ENCODE measurements around the gene WDR91. TPM values are rescaled to one million over a fixed set of nuclear protein-coding genes. Genes with fewer than 3 reads are reported as not detected.
"Not testable (repeated sequence)": the region's sequence is repeated elsewhere in the genome, so short reads cannot be mapped to it uniquely, and the experiment has no call there.

Gene WDR91
- polyA plus RNA-seq, 3 donors from 2014 or later: 2.1 to 5.8 (median 3.2) TPM

DNA sequence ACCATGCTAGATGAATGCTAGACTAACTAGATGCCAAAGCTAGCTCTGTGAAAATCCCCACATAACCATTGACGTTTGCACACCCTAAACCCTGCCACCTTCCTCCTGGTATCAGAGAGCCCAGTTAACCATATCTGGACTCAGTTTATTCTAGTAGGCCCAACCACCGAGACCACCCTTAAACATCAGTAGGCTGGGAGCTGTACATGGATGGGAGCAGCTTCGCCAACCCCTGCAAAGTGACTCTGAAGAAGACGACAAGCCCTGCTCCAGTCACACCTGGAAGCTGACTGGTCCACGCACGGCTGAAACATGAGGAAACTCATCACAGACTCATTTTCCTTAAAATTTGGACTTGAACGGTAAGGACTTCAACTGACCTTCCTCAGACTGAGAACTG, 36.4 kb downstream of the WDR91 start:
- DNase-seq: no peak
- H3K27me3 Mint-ChIP-seq (ENCODE audit: low read depth in 3 of 3): peaks cover 4 to 12% (median 6%) of the 10 kb centered on the region in 3 donors
- peaks cover 8 to 12% of the 10 kb centered on the region in 2 donors for H3K4me1 Mint-ChIP-seq
- no peak overlapping the region for H3K27ac Mint-ChIP-seq
- no peak overlapping the region for H3K4me3 Mint-ChIP-seq
- peaks cover 0 to 12% (median 7%) of the 10 kb centered on the region in 6 donors for H3K9me3 Mint-ChIP-seq
- H3K36me3 Mint-ChIP-seq: peaks cover 0 to 11% (median 10%) of the 10 kb centered on the region in 3 donors

DNA sequence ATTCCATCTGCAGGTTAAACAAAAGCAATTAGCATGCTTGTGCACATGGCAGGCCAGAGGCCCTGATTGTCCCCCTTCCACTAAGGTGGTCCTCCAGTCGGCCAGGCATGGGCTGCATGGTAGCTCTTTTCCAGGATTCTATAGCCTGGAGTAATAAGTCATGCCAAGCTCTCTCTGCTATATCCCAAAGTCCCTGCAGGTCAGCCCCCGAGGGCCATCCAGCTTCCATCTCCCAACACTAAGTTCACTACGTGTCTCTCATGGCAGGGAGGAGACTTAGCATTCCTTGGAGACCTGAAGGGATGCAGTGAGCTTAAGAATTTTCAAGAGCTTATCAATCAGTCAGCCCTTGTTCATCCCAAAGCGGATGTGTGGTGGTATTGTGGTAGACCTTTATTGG, 37.4 kb downstream of the WDR91 start:
- H3K36me3 Mint-ChIP-seq, H3K4me3 Mint-ChIP-seq, H3K9me3 Mint-ChIP-seq, DNase-seq, H3K27ac Mint-ChIP-seq: not testable (repeated sequence)
- Mint-ChIP-seq H3K4me1 (peaks cover 18 to 23% of the 10 kb centered on the region in 2 donors), H3K27me3 (ENCODE audit: low read depth in 3 of 3) (peaks cover 4 to 20% (median 13%) of the 10 kb centered on the region in 3 donors)

DNA sequence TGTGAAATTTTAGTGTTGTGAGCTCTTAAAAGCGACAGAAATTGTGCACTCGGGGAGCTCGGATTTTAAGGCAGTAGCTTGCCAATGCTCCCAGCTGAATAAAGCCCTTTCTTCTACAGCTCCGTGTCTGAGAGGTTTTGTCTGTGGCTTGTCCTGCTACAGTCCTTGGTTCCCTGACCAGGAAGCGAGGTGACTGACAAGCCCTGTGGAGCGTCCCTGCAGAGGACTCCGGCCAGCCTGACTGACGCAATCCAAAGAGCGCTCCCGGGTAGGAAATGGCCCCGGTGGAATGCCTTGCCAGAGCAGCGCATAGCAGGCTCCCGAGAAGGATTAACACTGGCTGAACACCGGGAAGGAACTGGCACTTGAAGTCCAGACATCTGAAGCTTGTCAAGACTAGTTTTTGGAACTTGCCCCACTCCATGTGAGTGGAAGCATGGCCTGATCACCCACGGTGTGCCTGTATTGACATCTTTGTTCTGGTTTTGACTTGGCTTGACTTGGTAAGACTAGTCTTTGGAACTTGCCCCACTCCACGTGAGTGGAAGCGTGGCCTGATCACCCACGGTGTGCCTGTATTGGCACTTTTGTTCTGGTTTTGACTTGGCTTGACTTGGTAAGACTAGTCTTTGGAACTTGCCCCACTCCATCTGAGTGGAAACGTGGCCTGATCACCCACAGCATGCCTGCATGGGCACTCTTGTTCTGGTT, 39.6 kb downstream of the WDR91 start:
- Mint-ChIP-seq H3K27ac (peak overlapping the region; percentile 77 to 95 (median 90)), H3K4me3 (peak overlapping the region; percentile 86 to 92 (median 90)), H3K4me1 (peaks cover 40 to 44% of the 10 kb centered on the region in 2 donors), H3K27me3 (ENCODE audit: low read depth in 3 of 3) (peaks cover 4 to 23% (median 13%) of the 10 kb centered on the region in 3 donors)
- not testable (repeated sequence) for DNase-seq, H3K9me3 Mint-ChIP-seq, H3K36me3 Mint-ChIP-seq

DNA sequence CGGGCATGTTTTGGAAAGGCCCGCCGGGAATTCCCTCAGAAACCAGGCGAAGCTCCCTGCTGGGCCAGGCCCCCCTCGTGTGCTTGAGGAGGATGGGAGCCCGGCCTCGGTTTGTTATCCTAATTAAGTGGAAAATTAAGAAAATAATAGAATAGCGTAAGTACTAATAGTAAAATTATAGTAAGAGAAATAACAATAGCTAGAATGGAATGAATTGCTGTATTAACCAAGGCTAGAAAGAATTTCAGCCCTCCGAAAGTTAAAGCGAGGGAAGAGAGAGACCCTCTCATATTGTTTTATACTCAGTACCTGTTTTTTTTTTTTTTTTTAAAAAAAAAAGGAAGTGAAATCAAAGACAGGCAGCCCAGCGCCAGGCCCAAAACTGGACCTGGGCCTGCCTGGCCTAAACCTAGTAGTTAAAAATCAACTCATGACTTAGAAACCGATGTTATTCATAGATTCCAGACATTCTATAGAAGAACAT, 40.3 kb downstream of the WDR91 start:
- peak overlapping the region; percentile 90 to 96 (median 94) for H3K27ac Mint-ChIP-seq
- peaks cover 47 to 51% of the 10 kb centered on the region in 2 donors for H3K4me1 Mint-ChIP-seq
- peaks cover 5 to 23% (median 13%) of the 10 kb centered on the region in 3 donors for H3K27me3 Mint-ChIP-seq (ENCODE audit: low read depth in 3 of 3)
- DNase-seq, H3K36me3 Mint-ChIP-seq, H3K9me3 Mint-ChIP-seq: not testable (repeated sequence)
- peak overlapping the region; percentile 86 to 92 (median 90) for H3K4me3 Mint-ChIP-seq

DNA sequence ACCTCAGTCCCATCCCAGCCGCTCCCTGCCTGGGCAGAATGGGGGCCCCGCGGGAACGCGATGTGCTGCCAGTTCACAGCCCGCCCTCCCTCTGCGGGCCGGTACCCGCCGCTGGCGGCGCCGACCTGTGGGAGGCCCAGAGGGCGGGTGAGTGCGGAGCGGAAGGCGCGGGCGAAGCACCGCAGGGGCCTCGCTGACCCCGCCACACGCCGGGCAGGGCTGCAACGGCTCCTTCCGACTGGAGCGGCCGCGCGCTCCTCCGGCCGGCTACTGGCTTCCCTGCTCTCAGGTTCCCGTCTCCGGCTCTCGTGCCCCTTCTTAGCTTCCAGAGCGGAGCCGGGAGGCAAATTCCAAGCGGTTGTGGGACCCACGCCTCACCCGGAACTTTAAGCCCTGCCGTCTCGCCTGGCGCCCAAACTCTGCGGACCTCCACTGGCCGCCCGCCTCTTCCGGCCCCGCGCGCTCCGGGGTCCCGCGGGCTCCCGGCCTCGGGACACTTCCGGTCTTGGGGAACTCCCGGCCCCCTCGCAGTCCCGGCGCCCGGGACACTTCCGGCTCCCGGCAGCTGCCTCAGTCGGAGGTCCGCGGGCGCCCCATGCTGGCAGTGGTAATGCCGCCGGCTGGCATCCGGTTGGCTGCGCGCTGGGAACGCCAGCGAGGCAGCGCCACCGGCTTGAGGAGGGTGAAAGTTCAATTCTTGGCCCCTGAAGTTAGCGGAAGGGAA, 40.9 kb downstream of the WDR91 start, which contains the start of gene CYREN:
Gene CYREN (minus strand): TSS at position 434 of the 724 bp plus-strand sequence. CDS start 1,785 bp downstream, outside the sequence.
- peaks cover 47 to 57% of the 10 kb centered on the region in 2 donors for H3K4me1 Mint-ChIP-seq
- peaks cover 5 to 23% (median 13%) of the 10 kb centered on the region in 3 donors for H3K27me3 Mint-ChIP-seq (ENCODE audit: low read depth in 3 of 3)

DNA sequence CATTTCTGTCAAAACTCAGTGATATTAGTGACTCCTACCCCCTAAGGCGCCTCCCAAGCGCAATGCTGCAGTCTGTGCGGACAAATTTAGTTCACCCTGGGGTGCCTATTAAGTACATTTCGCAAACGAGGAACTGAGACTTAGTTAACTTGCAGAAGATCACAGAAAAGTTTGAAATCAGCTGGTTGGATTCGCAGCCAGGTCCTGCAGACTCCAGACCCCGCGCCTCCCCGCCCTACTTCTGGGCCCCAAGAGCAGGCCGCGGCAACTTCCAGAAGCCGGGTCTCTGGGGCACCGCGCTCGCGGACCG, 41.4 kb downstream of the WDR91 start:
- Mint-ChIP-seq H3K4me3 (peak overlapping the region; percentile 86 to 92 (median 92)), H3K36me3 (peaks cover 0 to 4% (median 0%) of the 10 kb centered on the region in 3 donors), H3K9me3 (no peaks in the 10 kb centered on the region), H3K4me1 (peaks cover 47 to 60% of the 10 kb centered on the region in 2 donors), H3K27me3 (ENCODE audit: low read depth in 3 of 3) (peaks cover 5 to 23% (median 13%) of the 10 kb centered on the region in 3 donors), H3K27ac (peak overlapping the region; percentile 94 to 96 (median 95))
- DNase-seq: no peak

More for the DNA sequence above, 40.9 kb downstream of the WDR91 start, which contains the start of gene CYREN:
- Mint-ChIP-seq H3K4me3 (peak within 1 kb of the TSS; percentile 86 to 92 (median 92)), H3K27ac (peak within 1 kb of the TSS; percentile 94 to 96 (median 95)), H3K36me3 (peaks cover 0 to 4% (median 0%) of the 10 kb centered on the region in 3 donors), H3K9me3 (no peaks in the 10 kb centered on the region)
- peak; percentile 85 to 87 (median 87) for DNase-seq

DNA sequence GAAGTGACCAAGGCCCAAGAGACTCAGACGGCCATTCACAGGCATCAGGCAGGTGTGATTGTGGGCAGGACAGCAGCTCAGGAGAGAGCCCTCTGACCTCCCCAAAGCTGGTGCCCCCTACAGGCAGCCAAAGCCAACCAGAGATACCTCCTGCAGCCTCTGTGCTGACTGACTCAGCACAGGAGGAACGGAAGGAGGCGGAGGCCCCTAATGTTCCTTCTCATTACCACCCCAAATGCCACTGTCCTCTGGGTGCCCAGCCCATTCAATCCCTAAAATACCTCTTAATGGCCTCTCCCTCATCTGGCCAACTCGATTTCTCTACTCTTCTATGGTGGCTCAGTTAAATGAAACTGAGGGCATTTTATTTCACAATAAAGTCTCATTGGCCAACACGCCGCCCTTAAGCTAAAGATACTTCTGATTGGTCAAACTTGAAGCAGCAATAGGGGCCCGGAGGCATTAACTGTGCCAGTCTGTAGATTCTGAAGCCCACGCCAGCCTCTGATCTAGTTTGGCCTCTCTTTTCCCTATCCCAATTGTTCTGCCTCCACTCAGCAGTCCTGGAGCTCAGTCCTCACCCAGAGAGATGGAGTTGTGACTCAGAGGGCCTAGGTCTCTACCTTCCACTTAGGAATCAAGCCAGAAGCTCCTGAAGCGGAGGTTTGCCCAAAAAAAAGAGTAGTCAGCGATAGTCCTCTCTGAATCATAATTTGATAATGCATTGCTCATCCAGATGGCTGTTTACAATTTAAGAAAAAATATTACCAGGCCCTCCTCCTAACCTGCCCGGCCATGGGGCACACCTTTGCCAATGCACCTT, 42.0 kb downstream of the WDR91 start:
- Mint-ChIP-seq H3K4me3 (peak overlapping the region; percentile 86 to 92 (median 92)), H3K27ac (peak overlapping the region; percentile 94 to 96 (median 95)), H3K9me3 (no peaks in the 10 kb centered on the region), H3K27me3 (ENCODE audit: low read depth in 3 of 3) (peaks cover 5 to 23% (median 13%) of the 10 kb centered on the region in 3 donors), H3K36me3 (peaks cover 0 to 4% (median 0%) of the 10 kb centered on the region in 3 donors), H3K4me1 (peaks cover 48 to 62% of the 10 kb centered on the region in 2 donors)
- peak; percentile 40 to 52 (median 51) for DNase-seq

DNA sequence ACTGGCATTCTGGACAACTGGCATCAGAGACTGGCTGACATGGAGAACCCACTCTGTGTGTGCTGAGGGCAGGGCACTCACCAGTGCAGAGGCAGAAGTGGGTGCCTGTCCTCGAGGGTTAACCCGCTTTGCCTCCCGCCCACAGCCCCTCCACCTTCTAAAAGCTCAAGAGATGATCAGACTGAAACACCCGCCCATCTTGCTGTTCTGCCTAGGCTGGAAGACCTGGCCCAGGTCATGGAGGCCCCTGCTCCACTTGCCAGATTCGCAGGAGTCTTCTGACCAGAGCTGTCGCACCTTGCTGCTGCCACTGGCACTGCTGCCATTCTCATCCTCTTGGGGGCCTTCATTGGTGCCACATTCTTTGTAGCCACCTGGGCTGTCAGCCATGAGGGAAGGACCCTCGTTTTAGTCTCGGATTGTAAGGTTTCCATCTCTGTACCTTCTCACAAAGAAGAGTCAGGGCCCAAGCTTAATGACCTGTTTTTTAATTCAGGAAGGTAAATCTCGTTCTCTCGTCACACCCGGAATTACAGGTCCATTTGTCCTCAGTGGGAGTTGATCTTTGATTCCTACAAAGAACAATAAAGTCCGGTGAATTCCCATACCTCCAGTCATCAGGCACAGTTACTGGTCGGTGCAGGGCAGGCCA, 42.7 kb downstream of the WDR91 start:
- DNase-seq: no peak
- Mint-ChIP-seq H3K27ac (peak overlapping the region; percentile 94 to 96 (median 95)), H3K36me3 (peaks cover 0 to 5% (median 4%) of the 10 kb centered on the region in 3 donors), H3K4me3 (peak overlapping the region; percentile 86 to 92 (median 92)), H3K9me3 (no peaks in the 10 kb centered on the region), H3K4me1 (peaks cover 48 to 69% of the 10 kb centered on the region in 2 donors), H3K27me3 (ENCODE audit: low read depth in 3 of 3) (peaks cover 4 to 23% (median 13%) of the 10 kb centered on the region in 3 donors)

DNA sequence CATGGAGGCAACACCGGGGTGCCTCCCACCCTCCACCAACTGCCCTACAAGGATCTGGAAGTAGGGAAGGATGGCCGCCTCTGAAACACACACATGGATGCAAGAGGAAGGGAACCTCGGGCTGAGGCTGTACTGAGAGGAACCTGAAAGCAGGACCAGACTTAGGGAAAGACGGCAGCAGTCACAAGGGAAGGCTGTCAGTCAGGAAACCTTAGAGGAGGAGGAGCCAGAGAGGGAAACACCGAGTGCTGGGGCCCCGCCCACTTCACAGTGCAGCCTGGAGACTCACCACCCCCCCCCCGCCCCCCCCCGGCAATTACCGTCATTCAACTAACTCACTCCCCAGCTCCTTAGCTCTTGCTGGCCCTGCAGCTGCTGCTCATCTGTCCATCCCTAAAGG, 43.3 kb downstream of the WDR91 start:
- Mint-ChIP-seq H3K36me3 (peaks cover 0 to 5% (median 4%) of the 10 kb centered on the region in 3 donors), H3K27me3 (ENCODE audit: low read depth in 3 of 3) (peaks cover 4 to 23% (median 13%) of the 10 kb centered on the region in 3 donors), H3K4me1 (peaks cover 49 to 71% of the 10 kb centered on the region in 2 donors), H3K9me3 (no peaks in the 10 kb centered on the region), H3K27ac (peak overlapping the region; percentile 92 to 96 (median 95)), H3K4me3 (peak overlapping the region; percentile 21 to 53 (median 32))
- no peak for DNase-seq

DNA sequence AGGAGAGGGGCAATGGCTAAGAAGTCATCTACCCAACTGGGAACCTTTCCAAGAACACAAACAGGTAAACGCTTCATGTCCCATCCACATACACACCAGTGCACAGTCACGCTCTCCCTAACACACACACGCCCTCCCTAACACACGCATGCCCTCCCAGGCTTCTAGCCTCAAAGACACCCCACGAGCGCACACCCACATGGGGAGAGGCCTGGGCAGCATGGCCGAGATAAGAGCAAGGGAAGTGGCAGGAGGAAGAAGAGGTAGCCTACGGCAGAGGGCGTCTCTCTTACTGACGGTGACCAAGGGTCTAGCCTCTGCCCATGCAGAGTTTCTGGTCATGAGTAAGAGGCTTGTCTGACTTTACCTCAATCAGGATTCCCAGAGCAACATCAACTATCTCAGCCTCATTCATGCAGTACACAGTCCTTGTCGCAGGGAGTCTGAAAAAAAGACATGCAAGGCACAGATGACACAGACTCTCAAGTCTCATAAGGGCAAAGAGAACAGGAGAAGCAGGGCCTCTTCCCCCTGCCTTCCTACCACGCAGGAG, 43.9 kb downstream of the WDR91 start:
- Mint-ChIP-seq H3K9me3 (no peaks in the 10 kb centered on the region), H3K27me3 (ENCODE audit: low read depth in 3 of 3) (peaks cover 4 to 23% (median 13%) of the 10 kb centered on the region in 3 donors), H3K4me1 (peaks cover 51 to 76% of the 10 kb centered on the region in 2 donors), H3K4me3 (peak overlapping the region in 4 of 5 donors; percentile 24 to 59 (median 51)), H3K27ac (peak overlapping the region; percentile 85 to 95 (median 90)), H3K36me3 (peaks cover 0 to 11% (median 4%) of the 10 kb centered on the region in 3 donors)
- no peak for DNase-seq

DNA sequence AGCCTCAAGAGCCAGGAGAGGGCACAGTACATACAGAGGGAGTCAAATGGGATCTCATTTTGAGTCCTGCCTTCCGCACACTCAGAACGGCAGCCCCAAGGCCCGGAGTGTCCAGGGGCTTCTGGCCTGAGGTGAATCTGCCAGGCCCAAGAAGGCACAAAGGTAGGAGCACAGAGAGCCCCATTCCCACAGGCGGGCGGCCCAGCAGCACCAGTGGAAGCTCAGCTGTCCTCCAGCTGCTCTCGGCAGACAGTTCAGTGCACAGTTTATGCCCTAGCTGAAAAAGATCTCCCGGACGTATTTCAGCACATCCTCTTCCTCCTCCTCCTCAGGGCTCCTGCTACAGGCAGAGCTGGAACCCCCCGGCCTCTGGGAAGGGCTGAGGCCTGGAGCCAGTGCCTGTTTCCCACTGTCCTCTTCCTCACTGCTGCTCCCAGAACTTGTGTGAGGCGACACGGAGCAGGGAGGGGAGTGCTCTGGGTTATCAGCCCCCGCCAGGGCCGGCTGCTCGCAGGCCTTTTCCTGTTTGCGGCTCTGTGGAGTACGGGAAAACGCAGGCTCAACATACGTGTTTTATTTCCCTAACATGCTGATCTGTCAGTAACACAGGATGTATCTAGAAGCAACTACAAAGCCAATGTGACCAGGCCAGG, 44.9 kb downstream of the WDR91 start:
- peaks cover 2 to 19% (median 4%) of the 10 kb centered on the region in 3 donors for H3K36me3 Mint-ChIP-seq
- peak overlapping the region; percentile 83 to 95 (median 89) for H3K27ac Mint-ChIP-seq
- peaks cover 1 to 24% (median 17%) of the 10 kb centered on the region in 3 donors for H3K27me3 Mint-ChIP-seq (ENCODE audit: low read depth in 3 of 3)
- no peak overlapping the region for H3K4me3 Mint-ChIP-seq
- DNase-seq: no peak
- H3K4me1 Mint-ChIP-seq: peaks cover 59 to 84% of the 10 kb centered on the region in 2 donors
- H3K9me3 Mint-ChIP-seq: no peaks in the 10 kb centered on the region

DNA sequence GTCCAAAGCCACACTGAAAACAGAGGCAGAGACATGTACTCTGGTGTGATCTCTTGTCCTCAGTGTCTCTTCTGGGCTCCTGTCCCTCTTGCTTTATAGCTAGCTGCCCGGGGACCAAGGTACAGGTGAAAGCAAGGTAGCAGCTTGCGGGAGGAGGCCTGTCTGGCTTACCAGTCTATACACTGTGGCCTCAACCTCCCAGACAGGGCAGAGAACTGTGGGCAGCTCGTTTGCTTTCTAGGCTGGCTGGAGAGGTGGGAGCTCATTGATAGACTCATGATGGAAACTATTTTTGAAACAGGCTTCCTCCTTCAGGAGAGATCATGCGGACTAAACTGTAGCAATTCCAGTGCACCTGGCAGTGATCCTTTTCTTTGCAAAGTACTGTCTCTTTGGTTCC, 45.5 kb downstream of the WDR91 start:
- H3K4me3 Mint-ChIP-seq: no peak overlapping the region
- peaks cover 1 to 23% (median 16%) of the 10 kb centered on the region in 3 donors for H3K27me3 Mint-ChIP-seq (ENCODE audit: low read depth in 3 of 3)
- peaks cover 4 to 23% (median 6%) of the 10 kb centered on the region in 3 donors for H3K36me3 Mint-ChIP-seq
- peaks cover 61 to 84% of the 10 kb centered on the region in 2 donors for H3K4me1 Mint-ChIP-seq
- peak overlapping the region; percentile 32 to 95 (median 88) for H3K27ac Mint-ChIP-seq
- no peaks in the 10 kb centered on the region for H3K9me3 Mint-ChIP-seq
- DNase-seq: no peak
